Cerebellar nuclear complex (tissue), 1 donor: Measurements from ENCODE around the gene PPP1R12A.

Source experiments
- DNase-seq, 2 experiments: peaks; one replicate each; lab custom pipeline; 2025; lab: John Stamatoyannopoulos, UW

The PPP1R12A gene

GRCh38 chr12:79935624-79936345 lies 888 bp upstream of the PPP1R12A start:
- DNase-seq, result no peak

DNA sequence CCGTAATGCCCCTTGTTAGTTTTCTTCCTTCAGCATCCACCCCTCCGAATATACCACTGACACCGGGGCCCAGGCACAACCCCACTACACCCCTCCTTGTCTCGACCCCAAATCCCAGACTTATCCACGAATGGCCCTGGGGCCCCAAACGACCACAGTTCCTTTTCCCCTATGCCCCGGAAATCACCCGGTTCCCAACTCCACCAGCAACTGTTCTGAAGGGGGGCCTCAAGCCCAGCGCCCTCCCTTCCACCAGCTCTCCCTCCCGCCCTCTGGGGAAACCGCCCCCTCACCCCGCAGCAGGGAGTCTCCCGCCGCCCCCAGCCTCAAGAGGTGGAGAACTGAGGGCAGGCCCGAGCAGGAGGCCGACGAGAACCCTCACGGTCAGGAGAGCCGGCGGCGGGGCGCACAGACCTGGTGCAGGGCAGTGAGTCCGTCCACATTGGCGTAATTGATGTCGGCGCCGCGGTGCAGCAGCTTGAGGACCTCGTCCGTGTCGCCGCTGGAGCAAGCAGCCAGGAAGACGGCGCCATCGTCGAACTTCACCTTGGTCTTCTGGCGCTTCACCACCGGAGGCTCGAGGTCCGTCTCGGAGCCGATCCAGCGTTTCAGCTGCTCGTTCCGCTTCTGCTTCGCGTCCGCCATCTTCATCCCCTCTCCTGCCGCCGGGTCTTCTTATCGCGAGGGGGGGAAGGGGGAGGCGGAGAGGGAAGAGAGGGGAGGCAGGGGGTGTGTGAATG lies 446 bp downstream of the PPP1R12A start:
- no peak for DNase-seq

GRCh38 chr12:79933532-79934264 lies 1.2 kb downstream of the PPP1R12A start:
- DNase-seq, result no peak

GRCh38 chr12:79933043-79933442 lies 1.9 kb downstream of the PPP1R12A start:
- DNase-seq, result no peak

DNA sequence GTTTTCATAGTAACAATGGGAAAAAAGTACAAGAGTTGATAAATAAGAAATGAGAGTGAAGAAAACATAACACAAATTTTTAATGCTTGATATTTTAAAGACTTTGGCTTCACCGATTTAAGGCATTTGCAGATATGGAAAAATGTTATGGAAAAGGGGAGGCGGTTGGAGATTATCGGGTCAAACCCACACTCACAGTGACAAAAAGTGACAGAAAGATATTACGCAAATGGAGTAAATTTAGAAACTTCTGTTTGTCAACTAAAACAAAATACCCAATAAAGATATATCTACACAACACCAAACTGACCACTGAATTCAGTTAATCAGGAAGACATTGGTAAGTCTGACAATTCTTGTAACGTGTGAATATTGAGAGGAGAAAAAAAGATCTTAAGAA lies 2.5 kb downstream of the PPP1R12A start:
- no peak for DNase-seq

DNA sequence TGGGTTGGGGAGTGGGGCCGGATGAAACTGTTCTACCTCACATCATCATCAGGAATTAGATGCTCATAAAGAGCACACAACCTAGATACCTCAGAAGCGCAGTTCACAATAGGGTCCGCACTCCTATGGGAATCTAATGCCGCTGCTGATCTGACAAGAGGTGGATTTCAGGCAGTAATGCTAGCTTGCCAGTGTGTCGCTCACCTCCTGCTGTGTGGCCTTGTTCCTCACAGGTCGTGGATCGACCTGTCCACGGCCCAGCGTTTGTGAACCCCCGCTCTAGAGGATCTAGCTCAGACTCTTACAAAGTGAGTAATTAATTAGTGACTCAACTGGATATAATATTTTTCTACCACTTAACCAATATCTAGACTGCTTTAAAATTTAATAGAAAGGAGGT lies 5.8 kb downstream of the PPP1R12A start:
- DNase-seq, result no peak

- DNase-seq, result no peak
Measured at GRCh38 chr12:79927772-79928474, 7.0 kb downstream of the PPP1R12A start.

DNA sequence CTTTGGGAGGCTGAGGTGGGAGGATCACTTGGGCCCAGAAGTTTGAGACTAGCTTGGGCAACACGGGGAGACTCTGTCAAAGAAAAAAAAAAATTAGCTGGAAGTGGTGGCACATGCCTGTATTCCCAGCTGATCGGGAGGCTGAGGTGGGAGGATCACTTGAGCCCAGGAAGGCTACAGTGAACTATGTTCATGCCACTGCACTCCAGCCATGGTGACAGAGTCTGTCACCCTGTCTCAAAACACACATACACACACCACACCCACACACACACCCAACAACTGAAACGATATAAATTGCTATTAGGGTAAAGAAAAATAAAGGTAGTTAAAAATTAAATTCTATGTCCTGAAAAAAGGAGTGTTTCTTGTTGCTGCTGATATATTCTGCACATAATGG lies 7.9 kb downstream of the PPP1R12A start:
- DNase-seq, result no peak

DNA sequence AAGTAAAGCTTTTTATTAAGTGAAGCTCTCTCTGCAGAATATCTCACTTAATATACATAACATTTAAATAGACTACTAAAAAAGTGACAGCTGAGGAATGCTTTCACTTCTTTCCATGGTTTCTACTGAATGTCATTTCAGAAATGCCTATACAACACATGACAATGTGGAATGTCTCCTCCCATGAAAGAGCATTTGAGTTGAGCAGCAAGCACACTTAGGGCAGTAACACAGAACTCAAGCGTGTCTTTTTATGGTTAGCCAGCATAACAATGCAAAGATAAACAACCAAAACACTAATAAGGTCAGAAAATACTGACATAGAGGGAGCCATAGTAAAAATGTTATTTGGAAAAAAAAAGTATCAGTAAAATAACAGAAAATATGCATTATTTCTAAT lies 9.4 kb downstream of the PPP1R12A start:
- no peak for DNase-seq

DNA sequence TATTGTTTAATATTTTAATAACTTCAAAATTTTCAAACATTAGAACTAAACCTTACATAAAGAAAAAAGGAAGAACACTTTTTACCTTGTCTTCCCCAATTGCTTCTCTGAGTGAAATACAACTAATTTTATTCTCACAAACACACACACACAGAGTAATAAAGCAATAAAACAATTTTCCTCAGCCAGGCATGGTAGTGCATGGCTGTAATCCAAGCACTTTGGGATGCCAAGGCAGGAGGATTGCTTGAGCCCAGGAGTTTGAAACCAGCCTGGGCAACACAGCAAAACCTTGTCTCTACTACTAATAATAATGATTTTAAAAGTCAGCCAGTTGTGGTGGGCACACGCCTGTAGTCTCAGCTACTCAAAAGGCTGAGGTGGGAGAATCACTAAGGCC lies 13.1 kb downstream of the PPP1R12A start:
- no peak for DNase-seq

DNA sequence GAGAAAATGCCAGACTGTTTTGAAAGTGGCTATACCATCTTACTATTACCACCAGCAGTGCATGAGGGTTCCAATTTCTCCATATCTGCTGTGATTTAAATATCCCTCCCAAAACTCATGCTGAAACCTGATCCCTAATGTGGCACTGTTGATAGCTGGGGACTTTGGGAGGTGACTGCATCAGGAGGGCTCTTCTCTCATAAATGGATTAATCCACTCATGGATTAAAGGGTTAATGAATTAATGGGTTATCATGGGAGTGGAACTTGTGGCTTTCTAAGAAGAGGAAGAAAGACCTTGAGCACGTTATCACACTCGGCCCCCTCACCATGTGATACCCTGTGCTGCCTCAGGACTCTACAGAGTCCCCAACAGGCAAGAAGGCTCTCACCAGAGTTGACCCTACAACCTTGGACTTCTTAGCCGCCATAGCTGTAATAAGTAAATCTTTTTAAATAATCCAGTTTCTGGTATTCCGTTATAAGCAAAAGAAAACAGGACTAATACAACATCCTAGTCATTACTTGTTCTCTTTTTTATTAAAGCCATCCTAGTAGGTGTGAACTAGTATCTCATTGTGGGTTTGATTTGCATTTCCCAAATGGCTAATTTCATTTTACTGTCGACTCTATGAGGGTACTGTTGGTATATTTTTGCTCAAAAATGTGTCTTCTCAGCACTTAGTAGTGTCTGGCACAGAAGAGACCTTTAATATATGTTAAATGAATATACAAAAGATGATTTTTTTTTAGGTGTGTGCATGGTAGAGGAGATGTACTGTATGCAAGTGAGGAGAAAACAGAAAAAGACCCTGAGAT lies 14.3 kb downstream of the PPP1R12A start:
- no peak for DNase-seq

DNA sequence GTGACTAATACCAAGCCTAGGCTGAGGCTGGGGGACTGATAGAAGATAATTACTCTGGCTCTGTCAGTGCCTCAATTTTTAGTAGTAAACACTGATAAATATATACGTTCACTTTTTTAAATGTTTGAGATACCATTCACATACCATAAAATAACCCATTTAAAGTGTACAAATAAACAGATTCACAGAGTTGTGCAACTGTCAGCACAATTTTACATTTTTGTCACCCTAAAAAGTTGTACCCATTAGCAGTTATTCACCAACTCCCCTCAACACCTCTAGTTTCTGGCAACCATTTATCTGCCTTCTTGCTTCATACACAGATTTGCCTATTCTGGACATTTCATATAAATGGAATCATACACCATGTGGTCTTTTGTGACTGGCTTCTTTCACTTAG lies 15.1 kb downstream of the PPP1R12A start:
- DNase-seq, result no peak

GRCh38 chr12:79916826-79917225 lies 18.1 kb downstream of the PPP1R12A start:
- no peak for DNase-seq

DNA sequence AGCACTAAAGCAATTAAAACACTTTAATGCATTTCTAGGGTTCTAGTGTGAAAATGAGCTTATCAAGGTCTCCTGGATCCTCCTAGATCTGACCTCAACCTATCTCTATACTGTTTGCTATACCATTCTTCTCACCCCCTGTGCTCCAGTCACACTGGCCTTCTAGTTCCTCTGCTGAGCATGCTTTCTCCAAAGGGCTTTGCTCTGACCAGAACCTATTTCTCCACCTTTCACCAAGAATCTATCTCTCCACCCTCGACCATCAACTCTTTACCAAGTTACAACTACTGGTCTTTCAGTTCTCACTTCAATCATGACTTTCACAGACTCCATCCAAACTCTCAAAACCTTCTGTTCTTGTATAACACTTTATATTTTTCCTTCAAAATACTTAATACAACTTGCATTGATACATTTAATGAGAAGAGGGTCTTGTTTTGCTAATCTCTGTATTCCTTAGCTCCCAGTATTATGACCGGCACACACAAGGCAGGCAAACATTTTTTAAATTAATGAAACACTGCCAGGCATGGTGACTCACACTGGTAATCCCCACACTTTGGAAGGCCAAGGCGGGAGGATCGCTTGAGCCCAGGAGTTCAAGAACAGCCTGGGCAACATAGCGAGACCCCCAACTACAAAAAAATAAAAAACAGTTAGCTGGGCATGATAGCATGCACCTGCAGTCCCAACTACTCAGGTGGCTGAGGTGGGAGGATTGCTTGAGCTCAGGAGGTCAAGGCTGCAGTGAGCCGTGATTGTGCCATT lies 22.8 kb downstream of the PPP1R12A start:
- no peak for DNase-seq

GRCh38 chr12:79908366-79908765 lies 26.5 kb downstream of the PPP1R12A start:
- DNase-seq, result no peak

- no peak for DNase-seq
Measured at GRCh38 chr12:79901506-79901905, 33.4 kb downstream of the PPP1R12A start.

- no peak for DNase-seq
Measured at GRCh38 chr12:79900951-79901350, 33.9 kb downstream of the PPP1R12A start.

DNA sequence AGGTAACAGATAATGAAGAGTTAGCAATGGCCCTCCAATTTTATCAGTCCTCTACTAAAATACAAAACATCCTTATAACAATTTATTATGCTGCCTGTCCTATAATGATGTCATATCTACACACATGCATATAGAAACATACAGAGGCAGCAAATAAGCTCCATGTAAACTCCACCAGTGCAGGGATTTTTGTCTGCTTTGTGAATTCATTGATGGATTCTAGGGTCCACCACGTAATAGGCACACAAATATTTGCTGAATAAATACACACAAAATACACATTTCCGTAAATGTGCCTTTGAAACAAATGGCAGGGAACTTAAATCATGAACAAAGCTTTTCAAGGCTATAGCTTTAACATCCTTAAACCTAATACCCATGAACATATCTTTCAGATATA lies 34.7 kb downstream of the PPP1R12A start:
- DNase-seq, result no peak

DNA sequence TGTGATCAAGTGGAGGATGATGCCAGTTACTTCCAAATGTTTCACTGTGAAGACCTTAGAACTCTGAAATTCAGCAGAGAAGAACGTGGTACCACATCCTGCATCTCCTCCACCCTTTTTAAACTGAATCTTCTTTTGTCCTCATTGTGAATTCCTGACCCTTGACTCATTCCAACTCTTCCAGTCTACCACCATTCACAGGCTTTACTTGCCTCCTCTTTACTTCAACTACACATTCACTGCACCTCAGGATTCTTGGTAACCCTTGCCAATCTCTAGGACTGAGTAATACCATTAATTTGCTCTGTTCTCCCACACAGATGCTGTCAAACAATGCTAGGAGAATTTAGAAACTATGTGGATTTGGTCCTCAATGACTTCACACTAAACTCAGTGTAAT lies 37.3 kb downstream of the PPP1R12A start:
- DNase-seq, result no peak

DNA sequence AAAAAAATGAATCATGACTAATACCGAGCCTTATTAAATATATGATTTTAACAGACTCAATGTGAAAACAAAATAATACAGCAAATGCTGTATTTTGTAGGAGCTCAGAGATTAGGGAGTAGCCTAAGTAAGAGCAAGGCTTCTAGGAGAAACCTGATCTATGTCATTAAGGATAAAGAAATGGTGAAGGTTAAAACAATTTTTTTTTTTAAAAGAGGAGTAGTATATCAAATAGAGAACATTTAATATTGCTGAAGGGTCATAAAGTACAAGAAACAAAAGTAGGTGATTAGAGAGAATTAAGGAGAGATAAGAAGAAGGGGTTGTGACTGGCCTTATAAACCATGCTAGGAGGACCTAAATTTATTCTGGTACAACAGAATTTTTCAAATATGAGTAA lies 39.1 kb downstream of the PPP1R12A start:
- no peak for DNase-seq

DNA sequence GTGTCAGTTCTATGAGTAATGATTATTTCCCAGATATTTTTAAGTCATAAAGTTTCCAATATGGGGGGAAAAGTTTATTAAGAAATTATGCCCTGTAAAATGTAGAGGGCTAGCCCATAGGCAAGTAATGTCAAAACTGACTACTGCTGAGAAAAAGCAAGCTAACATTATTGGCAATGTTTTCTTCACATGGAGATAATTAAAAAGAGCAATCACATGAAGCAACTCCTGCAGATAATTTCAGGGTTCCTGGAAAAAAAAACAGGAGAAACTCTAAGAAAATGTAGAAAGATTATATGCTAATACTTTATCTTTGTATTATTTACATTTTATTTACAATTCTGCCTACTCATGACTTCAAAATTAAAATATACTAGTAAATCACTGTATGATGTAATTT lies 39.8 kb downstream of the PPP1R12A start:
- no peak for DNase-seq
